ENCODE data around the gene GJA4.

The GJA4 gene

DNA sequence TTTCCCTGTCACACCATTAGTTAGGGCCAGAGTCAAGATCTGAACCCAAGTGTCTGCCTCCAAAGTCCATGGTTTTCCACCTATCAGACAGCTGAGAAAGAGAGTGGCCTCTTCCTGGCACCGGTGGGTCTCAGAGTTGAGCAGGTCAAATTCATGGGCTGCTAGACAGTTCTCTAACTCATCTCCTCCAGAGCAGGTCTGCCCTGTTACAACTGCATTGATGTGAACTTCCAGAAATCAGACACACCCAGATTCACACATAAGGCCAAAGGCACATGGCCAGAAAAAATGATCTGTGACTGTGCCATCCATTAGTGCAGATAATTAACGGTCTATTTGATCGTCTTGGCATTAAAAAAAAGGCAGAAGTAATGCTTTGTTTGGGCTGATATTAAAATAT is 49.3 kb downstream of the GJA4 start:
- DNase-seq = no peak

DNA sequence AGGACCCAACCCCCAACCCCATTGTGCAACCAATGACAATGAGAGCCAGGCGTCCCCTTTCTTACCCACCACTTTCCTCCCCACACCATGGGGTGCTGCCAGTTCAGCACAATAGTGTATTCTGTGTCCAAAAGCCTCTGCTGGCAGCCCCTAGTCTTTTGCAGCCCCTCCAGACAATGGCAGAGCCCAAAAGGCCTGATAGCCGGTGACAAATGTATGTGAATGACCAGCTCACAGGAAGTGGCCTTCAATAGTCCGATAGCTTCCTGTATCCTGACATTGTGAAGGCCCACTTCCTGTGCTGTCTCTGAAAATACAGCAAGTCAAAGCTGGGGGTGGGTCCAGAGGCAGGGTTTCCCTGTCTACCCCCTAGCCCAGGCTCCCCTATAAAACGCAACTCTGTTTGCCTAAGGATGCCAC is 50.2 kb downstream of the GJA4 start:
- no peak for DNase-seq

DNA sequence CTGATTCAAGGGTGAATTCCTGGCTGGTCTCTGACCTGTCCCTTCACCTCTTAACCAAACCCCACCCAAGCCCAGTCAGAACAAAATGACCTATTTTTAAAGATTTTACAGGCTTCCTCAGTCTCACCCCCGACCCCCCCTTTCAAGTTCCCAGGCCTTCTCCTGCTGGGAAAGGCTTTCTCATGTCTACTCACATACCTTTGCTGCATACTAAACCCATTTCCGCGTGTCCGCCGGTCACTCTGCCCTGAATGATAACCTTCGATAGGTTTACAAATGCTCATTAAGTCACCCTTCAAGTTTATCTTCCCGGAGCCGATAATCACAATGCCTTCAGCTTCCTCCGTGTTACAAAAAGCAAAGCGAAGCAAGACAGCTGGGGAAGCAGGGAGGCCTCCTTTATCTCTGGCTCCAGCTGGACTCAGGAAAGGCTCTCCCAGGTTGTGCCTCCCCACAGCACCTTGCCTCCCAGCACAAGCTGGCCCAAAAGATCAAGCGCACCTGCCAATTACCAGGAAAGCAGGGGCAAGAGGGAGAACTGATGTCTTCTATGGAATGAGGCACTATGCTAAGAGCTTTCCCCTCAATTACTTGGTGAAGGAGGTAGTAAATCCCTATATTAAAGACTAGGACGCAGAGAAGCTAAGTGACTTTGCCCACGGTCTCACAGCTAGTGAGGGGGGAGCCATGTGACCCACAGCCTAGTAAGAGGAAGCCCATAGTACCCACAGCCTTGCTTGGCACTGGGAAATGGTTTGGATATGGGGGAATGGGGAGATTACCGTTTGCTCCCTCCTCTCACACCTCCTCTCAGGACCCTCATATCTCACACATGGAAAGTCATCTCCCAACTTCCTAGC is 50.8 kb downstream of the GJA4 start:
- DNase-seq = no peak

DNA sequence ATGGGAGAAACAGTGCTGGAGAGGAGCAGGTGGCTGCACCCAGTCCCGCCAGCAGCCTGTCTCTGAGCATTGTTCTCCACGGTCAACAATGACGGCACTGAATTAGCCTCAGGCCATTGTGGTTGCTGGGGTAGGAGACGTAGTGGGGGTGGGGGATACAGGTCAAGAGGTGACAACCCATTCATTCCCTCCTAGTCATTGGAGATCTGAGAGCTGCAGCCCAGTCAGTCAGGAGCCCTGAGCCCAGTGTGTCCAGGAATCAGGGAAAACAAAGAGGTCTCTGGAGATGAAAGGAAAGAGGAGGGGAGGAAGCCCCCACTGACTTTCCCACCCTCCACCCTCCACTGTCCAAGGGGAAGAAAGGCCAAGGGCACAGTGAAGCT is 51.4 kb downstream of the GJA4 start:
- DNase-seq = no peak

Measured in CD4-positive, alpha-beta T cell treated with Interleukin-10 for 1 hour (primary cell).